ENCODE measurements around the gene PPP4R4. TPM values are rescaled to one million over a fixed set of nuclear protein-coding genes. Genes with fewer than 3 reads are reported as not detected.

The PPP4R4 gene
- total and polyA plus RNA-seq, 2 donors = 0.37 to 0.63 TPM

DNA sequence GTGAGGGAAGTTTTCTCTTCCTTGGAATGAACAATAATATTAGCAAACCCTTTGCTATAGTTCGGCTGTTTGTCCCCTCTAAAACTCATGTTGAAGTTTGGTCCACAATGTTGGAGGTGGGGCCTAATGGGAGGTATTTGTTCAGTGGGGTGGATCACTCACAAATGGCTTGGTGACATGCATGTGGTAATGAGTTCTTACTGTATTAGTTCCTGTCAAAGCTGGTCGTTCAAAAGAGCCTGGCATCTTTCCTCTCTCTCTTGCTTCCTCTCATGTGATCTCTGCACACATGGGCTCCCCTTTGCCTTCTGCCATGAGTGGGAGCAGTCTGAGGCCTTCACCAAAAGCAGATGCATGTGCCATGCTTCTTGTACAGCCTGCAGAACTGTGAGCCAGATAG, 13.1 kb upstream of the PPP4R4 start:
- H3K4me1 ChIP-seq (ENCODE audit: insufficient read depth) = no peaks in the 10 kb centered on the region
- 50% methylated on average over 2 of the region's 2 CpGs for WGBS
- H3K4me3 ChIP-seq (ENCODE audit: low read depth, low read length) = no peak overlapping the region
- DNase-seq (ENCODE audit: extremely low spot score) = no peak
- H3K27ac ChIP-seq (ENCODE audit: low read depth) = no peak overlapping the region
- H3K36me3 ChIP-seq (ENCODE audit: insufficient read depth) = no peaks in the 10 kb centered on the region

- no peaks in the 10 kb centered on the region for H3K36me3 ChIP-seq (ENCODE audit: insufficient read depth)
- no peak overlapping the region for H3K4me3 ChIP-seq (ENCODE audit: low read depth, low read length)
- 4% methylated on average over 2 of the region's 2 CpGs for WGBS
- no peak overlapping the region for H3K27ac ChIP-seq (ENCODE audit: low read depth)
- H3K4me1 ChIP-seq (ENCODE audit: insufficient read depth) = no peaks in the 10 kb centered on the region
- no peak for DNase-seq (ENCODE audit: extremely low spot score)
Observed at GRCh38 chr14:94161981-94162380, 12.1 kb upstream of the PPP4R4 start.

- no peak overlapping the region for H3K27ac ChIP-seq (ENCODE audit: low read depth)
- no peaks in the 10 kb centered on the region for H3K36me3 ChIP-seq (ENCODE audit: insufficient read depth)
- no peak for DNase-seq (ENCODE audit: extremely low spot score)
- H3K4me3 ChIP-seq (ENCODE audit: low read depth, low read length) = no peak overlapping the region
- no peaks in the 10 kb centered on the region for H3K4me1 ChIP-seq (ENCODE audit: insufficient read depth)
- 89% methylated on average over 5 of the region's 5 CpGs for WGBS
Observed at GRCh38 chr14:94162466-94162865, 11.7 kb upstream of the PPP4R4 start.

DNA sequence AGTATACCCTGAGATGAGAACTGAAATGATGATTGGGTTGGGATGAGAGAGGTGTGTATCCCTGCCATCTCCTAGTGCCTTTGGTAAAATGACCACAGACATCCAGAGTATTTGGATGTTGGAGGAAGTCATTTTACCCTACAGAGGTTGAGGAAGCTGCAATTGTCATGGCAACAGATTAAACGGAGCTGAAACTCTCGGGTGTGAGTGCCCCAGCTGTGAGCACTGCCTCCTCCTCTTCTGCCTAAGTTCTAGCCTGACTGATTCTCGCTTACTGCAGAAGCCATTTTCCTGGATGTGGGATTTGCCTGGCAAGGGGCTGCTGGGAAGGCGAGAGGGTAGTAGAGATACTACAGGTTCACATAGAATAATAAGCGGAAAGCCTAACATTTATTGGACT, 10.3 kb upstream of the PPP4R4 start:
- H3K4me1 ChIP-seq (ENCODE audit: insufficient read depth) = no peaks in the 10 kb centered on the region
- no peak for DNase-seq (ENCODE audit: extremely low spot score)
- H3K4me3 ChIP-seq (ENCODE audit: low read depth, low read length) = no peak overlapping the region
- no peak overlapping the region for H3K27ac ChIP-seq (ENCODE audit: low read depth)
- WGBS = 67% methylated on average over 5 of the region's 5 CpGs
- H3K36me3 ChIP-seq (ENCODE audit: insufficient read depth) = no peaks in the 10 kb centered on the region

DNA sequence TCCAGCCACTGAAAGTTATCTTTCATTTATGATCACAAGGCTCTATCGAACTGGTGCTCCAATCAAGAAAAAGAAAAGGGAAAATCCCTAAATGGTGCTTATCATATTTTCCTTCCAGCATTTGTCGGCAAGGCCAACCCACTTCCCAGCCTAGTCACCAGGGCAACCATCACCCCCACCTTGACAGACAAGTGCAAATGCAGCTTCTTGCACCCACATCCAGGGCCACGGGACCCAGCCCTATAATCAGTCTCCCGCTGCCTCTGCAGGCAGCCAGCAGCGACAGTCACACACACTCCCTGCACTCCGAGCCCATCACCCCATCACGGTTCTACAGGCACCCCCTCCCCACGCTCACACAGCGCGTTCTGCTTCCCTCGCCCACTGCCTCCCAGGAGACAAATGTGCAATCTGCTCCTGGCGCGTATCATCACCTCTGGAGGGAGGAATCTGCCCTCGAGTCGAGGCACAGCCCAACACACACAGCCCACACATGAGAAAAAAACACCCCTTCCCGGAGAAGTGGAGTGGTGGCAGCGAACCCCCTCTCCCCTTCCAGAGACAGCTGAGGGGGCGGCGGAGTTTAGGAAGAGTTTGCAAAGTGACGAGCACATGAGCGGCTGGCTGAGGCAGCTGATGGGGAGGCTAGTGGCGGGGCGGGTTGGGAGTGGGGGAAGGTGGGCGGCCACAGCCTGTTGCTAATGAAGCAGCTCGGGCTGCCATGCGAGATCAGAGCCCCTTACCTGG, 9.3 kb upstream of the PPP4R4 start:
- WGBS = 19% methylated on average over 26 of the region's 26 CpGs
- Histone ChIP-seq H3K36me3 (ENCODE audit: insufficient read depth) (no peaks in the 10 kb centered on the region), H3K4me1 (ENCODE audit: insufficient read depth) (no peaks in the 10 kb centered on the region), H3K27ac (ENCODE audit: low read depth) (no peak overlapping the region), H3K4me3 (ENCODE audit: low read depth, low read length) (no peak overlapping the region)
- DNase-seq (ENCODE audit: extremely low spot score) = no peak

DNA sequence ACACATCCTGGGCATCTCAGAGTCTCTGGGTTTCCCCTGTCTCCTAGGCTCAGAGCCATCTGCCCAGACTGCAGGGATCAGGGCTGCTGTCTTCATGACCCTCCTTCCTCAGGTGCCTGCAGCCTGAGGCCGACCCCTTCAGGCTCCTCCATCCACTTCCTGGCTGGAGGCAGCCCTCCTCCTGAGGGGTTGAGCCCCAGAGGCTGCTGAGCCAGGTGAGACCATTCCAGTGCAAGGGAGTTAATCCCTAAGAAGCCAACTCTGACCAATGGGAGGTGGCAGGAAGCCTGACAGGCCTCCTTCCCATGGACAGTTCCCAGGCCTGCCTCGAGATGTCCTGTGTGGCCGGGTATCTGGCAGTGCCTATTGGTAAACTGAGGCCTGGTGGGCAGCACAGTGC, 8.4 kb upstream of the PPP4R4 start:
- Histone ChIP-seq H3K4me3 (ENCODE audit: low read depth, low read length) (no peak overlapping the region), H3K27ac (ENCODE audit: low read depth) (no peak overlapping the region), H3K36me3 (ENCODE audit: insufficient read depth) (no peaks in the 10 kb centered on the region), H3K4me1 (ENCODE audit: insufficient read depth) (no peaks in the 10 kb centered on the region)
- 74% methylated on average over 3 of the region's 3 CpGs for WGBS
- no peak for DNase-seq (ENCODE audit: extremely low spot score)

- 81% methylated on average over 6 of the region's 6 CpGs for WGBS
- Histone ChIP-seq H3K27ac (ENCODE audit: low read depth) (no peak overlapping the region), H3K36me3 (ENCODE audit: insufficient read depth) (no peaks in the 10 kb centered on the region)
Observed at GRCh38 chr14:94170136-94170535, 4.0 kb upstream of the PPP4R4 start.

GRCh38 chr14:94171208-94171607, 2.9 kb upstream of the PPP4R4 start:
- 37% methylated on average over 3 of the region's 3 CpGs for WGBS
- Histone ChIP-seq H3K27ac (ENCODE audit: low read depth) (no peak overlapping the region), H3K4me3 (ENCODE audit: low read depth, low read length) (no peak overlapping the region), H3K4me1 (ENCODE audit: insufficient read depth) (no peaks in the 10 kb centered on the region), H3K36me3 (ENCODE audit: insufficient read depth) (no peaks in the 10 kb centered on the region)
- DNase-seq (ENCODE audit: extremely low spot score) = no peak

More at GRCh38 chr14:94170136-94170535, 4.0 kb upstream of the PPP4R4 start:
- DNase-seq (ENCODE audit: extremely low spot score) = no peak
- H3K4me1 ChIP-seq (ENCODE audit: insufficient read depth) = no peaks in the 10 kb centered on the region
- H3K4me3 ChIP-seq (ENCODE audit: low read depth, low read length) = no peak overlapping the region

GRCh38 chr14:94172545-94172944, 1.6 kb upstream of the PPP4R4 start:
- WGBS = 84% methylated on average over 5 of the region's 5 CpGs
- Histone ChIP-seq H3K4me3 (ENCODE audit: low read depth, low read length) (no peak overlapping the region), H3K4me1 (ENCODE audit: insufficient read depth) (no peaks in the 10 kb centered on the region), H3K36me3 (ENCODE audit: insufficient read depth) (no peaks in the 10 kb centered on the region), H3K27ac (ENCODE audit: low read depth) (no peak overlapping the region)
- DNase-seq (ENCODE audit: extremely low spot score) = no peak

GRCh38 chr14:94173471-94173884, 644 bp upstream of the PPP4R4 start:
- Histone ChIP-seq H3K4me1 (ENCODE audit: insufficient read depth) (no peaks in the 10 kb centered on the region), H3K36me3 (ENCODE audit: insufficient read depth) (no peaks in the 10 kb centered on the region), H3K27ac (ENCODE audit: low read depth) (no peak overlapping the region), H3K4me3 (ENCODE audit: low read depth, low read length) (peak overlapping the region; percentile 76)
- WGBS = 1% methylated on average over 20 of the region's 20 CpGs
- no peak for DNase-seq (ENCODE audit: extremely low spot score)

- DNase-seq (ENCODE audit: extremely low spot score) = no peak
- H3K36me3 ChIP-seq (ENCODE audit: insufficient read depth) = no peaks in the 10 kb centered on the region
- H3K4me3 ChIP-seq (ENCODE audit: low read depth, low read length) = peak overlapping the region; percentile 76
- under 1% methylated on average over 39 of the region's 39 CpGs for WGBS
- no peaks in the 10 kb centered on the region for H3K4me1 ChIP-seq (ENCODE audit: insufficient read depth)
- no peak overlapping the region for H3K27ac ChIP-seq (ENCODE audit: low read depth)
Observed at GRCh38 chr14:94174604-94175010, 485 bp downstream of the PPP4R4 start.

DNA sequence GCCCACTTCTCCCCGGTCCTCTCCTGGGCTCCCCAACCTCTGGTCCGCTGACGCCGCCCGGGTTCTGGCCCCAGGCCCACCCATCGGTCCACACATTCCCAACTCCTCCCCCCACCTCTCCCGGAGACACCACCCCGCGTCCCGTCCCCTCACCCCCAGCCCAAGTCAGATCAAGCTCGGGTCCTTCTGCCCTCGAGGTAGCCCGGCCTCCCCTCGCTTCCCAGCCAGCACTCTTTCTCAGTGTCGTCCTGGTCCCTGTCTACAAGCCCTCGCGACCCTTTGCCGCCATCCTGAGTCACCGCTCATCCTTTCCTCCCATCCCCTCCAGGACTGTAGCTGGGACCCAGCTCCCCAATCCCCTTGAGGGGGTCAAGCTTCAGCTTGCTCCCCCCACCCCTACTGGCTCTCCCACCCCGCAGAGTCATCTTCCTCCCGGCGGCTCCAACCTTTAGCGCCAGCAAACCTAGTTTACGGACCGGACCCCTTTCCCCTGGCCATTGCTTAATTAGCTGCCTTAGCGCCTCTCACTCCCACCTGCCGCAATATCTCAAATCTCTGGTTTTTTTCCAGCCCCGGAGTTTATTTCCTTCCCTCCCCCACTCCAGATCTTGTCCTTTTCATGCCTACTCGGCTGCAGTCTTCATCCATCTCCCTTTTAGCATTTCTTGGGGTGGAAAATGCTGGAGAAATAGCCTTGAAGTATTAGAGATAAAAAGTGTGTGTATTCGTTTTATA, 1.1 kb downstream of the PPP4R4 start:
- no peaks in the 10 kb centered on the region for H3K4me1 ChIP-seq (ENCODE audit: insufficient read depth)
- WGBS = 2% methylated on average over 30 of the region's 30 CpGs
- H3K36me3 ChIP-seq (ENCODE audit: insufficient read depth) = no peaks in the 10 kb centered on the region
- no peak overlapping the region for H3K27ac ChIP-seq (ENCODE audit: low read depth)
- DNase-seq (ENCODE audit: extremely low spot score) = no peak
- H3K4me3 ChIP-seq (ENCODE audit: low read depth, low read length) = peak overlapping the region; percentile 76

- WGBS = 24% methylated on average over 7 of the region's 7 CpGs
- H3K4me1 ChIP-seq (ENCODE audit: insufficient read depth) = no peaks in the 10 kb centered on the region
- H3K4me3 ChIP-seq (ENCODE audit: low read depth, low read length) = no peak overlapping the region
- H3K27ac ChIP-seq (ENCODE audit: low read depth) = no peak overlapping the region
- H3K36me3 ChIP-seq (ENCODE audit: insufficient read depth) = no peaks in the 10 kb centered on the region
- no peak for DNase-seq (ENCODE audit: extremely low spot score)
Observed at GRCh38 chr14:94175747-94176146, 1.6 kb downstream of the PPP4R4 start.

- Histone ChIP-seq H3K4me3 (ENCODE audit: low read depth, low read length) (no peak overlapping the region), H3K36me3 (ENCODE audit: insufficient read depth) (no peaks in the 10 kb centered on the region), H3K4me1 (ENCODE audit: insufficient read depth) (no peaks in the 10 kb centered on the region), H3K27ac (ENCODE audit: low read depth) (no peak overlapping the region)
- no peak for DNase-seq (ENCODE audit: extremely low spot score)
- WGBS = 80% methylated on average over 3 of the region's 3 CpGs
Observed at GRCh38 chr14:94176808-94177207, 2.7 kb downstream of the PPP4R4 start.

All from urinary bladder (tissue), 4 donors.